GM19455 (cell line): ENCODE results near the gene RNF169.

Experiments used
- ATAC-seq: cut with Tn5 transposase; IDR thresholded peaks from one replicate; pipeline ENCODE4 v1.9.1; 2021; ENCODE audit not compliant: unreplicated experiment

RNF169 gene

DNA sequence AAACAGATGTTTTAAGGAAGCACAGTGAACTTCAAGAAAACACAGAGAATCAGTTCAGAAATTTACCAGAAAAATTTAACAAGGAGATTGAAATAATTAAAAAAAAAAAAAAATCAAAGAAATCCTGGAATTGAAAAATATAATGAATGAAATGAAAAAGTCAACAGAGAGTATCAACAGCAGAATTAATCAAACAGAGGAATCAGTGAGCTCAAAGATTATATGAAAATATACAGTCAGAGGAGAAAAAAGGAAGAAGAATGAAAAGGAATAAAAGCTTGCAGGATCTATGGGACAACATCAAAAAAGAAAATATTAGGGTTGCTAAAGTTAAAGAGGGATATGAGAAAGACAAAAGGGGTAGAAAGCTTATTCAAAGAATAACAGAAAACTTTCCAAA lies 117.9 kb downstream of the RNF169 start:
- ATAC-seq = no peak

GRCh38 chr11:74870485-74870884 lies 121.8 kb downstream of the RNF169 start:
- no peak for ATAC-seq

DNA sequence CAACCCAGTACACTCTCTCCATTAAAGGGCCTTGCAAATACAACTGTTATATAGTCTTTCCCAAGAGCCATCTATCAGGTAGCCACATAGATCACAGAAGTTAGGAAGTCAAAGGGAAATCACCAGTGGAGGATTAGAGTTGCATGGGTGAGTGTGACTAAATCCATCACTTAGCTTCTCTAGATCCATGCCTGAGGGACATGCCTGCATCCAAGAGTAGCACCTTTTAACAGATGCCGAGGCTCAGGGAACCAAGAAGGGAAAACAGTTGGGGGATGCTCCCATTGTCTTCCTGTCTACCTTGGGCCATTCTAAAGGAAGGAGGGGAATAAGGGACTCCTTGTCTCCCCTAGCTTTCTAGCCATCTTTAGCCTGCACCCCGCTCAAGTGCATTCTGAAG lies 122.4 kb downstream of the RNF169 start:
- no peak for ATAC-seq

GRCh38 chr11:74877132-74877531 lies 128.5 kb downstream of the RNF169 start:
- no peak for ATAC-seq
